Measurements from ENCODE around the gene CBR3. TPM values are rescaled to one million over a fixed set of nuclear protein-coding genes. Genes with fewer than 3 reads are reported as not detected.
A peak's percentile ranks its signal among the peaks of the same experiment; 100 is the strongest.

The CBR3 gene
- total and polyA plus RNA-seq, 11 donors, result 1.4 to 5.5 (median 2.9) TPM

- intact Hi-C loops (cut with DNase I), result loop anchor here in 6 of 10 donors (1.0 to 10.0 kb wide), 7 partner anchors 30 to 166 kb away; partner anchors contain the start of gene MORC3 (in 3 of the 6)
- 0 to 1% (median 0%) methylated on average over 8 to 43 of the region's 43 CpGs for WGBS, 4 donors
These were observed 21.5 kb downstream of the CBR3 start for GRCh38 chr21:36156339-36156814.

DNA sequence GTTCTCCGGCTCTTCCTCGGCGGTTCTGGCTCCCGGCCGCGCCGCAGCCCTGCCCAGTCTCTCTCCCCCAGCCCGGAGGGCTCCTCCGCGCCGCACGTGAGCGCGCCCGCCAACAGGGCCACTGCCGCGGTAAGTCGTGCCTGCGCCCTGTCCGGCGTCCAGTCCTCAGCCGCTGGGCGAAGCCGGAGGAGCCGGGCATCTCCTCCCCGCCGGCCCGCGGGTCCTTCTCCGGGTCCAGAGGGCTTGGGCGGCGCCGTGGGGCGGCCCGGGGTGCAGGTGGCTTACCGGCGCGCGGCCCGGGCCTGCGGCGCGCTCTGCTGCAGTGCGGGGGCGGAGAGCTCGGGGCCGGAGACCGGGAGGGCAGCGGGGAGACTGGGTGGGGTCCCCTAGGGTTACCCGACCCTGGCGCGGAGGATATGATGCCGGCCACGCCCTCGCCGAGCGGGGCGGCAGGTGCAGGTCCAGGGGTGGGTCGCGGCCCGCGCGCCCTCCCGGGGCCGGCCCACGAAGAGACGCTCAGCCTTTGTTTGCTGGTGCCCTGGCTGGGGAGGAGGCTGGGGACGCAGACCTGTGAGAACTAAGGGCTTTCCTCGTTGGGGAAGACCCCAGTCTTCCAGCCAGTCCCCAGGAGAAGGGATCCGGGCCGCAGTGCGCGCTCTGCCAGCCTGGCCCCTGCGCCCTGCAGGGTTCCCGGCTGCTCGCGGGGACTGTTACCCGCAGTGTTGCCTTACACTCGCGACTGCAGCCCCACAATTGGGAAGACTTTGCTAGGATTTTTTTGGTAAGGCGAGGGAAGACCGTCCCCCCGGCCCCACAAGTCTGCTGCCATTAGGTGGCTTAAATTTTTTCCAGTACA, 22.2 kb downstream of the CBR3 start, which contains the start of gene DOP1B:
TSS of gene DOP1B (plus strand) at position 10 of the 856 bp plus-strand sequence. CDS start 7,910 bp downstream, outside the sequence.
- peak within 1 kb of the TSS; percentile 71 to 94 (median 90) for H3K27ac ChIP-seq
- ATAC-seq (peak in 2 of 4 donors; percentile 19 to 33), DNase-seq (peak in 2 of 5 donors; percentile 54 to 64)
- H3K36me3 ChIP-seq, result no peaks in the 10 kb centered on the region
- peaks cover 0 to 5% (median 0%) of the 10 kb centered on the region in 12 donors for H3K9me3 ChIP-seq
- WGBS, 4 donors, result 0 to 2% (median 1%) methylated on average over 9 to 83 of the region's 83 CpGs
- peak within 1 kb of the TSS; percentile 87 to 99 (median 96) for H3K4me3 ChIP-seq
- intact Hi-C loops (cut with DNase I), result loop anchor here in 6 of 10 donors (1.0 to 10.0 kb wide), 7 partner anchors 30 to 165 kb away; partner anchors contain the start of gene MORC3 (in 3 of the 6)
- peaks cover 0 to 34% (median 13%) of the 10 kb centered on the region in 12 donors for H3K4me1 ChIP-seq
- no peaks in the 10 kb centered on the region for H3K27me3 ChIP-seq
- TF ChIP-seq CTCF (IDR thresholded peaks at IDR 0.05) (peak in 1 of 12 donors; percentile 10), POLR2A (IDR thresholded peaks at IDR 0.05) (peak in 1 of 2 donors; percentile 88)

More at GRCh38 chr21:36156339-36156814, 21.5 kb downstream of the CBR3 start:
- H3K4me1 ChIP-seq, result peaks cover 0 to 34% (median 13%) of the 10 kb centered on the region in 12 donors
- peak overlapping the region; percentile 71 to 94 (median 90) for H3K27ac ChIP-seq
- peak overlapping the region; percentile 87 to 99 (median 96) for H3K4me3 ChIP-seq
- TF ChIP-seq POLR2A (IDR thresholded peaks at IDR 0.05), result no peak
- no peak for TF ChIP-seq CTCF (IDR thresholded peaks at IDR 0.05)
- no peaks in the 10 kb centered on the region for H3K27me3 ChIP-seq
- H3K9me3 ChIP-seq, result peaks cover 0 to 5% (median 0%) of the 10 kb centered on the region in 12 donors
- ATAC-seq, result peak; percentile 95 to 98 (median 96)
- H3K36me3 ChIP-seq, result no peaks in the 10 kb centered on the region
- DNase-seq, result peak; percentile 99 to 100 (median 100)

- no peak for ATAC-seq
- Histone ChIP-seq H3K27me3 (no peaks in the 10 kb centered on the region), H3K9me3 (no peaks in the 10 kb centered on the region), H3K27ac (peak overlapping the region in 1 of 12 donors; percentile 24), H3K36me3 (no peaks in the 10 kb centered on the region), H3K4me1 (peaks cover 0 to 44% (median 20%) of the 10 kb centered on the region in 12 donors), H3K4me3 (no peak overlapping the region)
- no peak for TF ChIP-seq CTCF (IDR thresholded peaks at IDR 0.05)
- no peak for TF ChIP-seq POLR2A (IDR thresholded peaks at IDR 0.05)
- WGBS, 4 donors, result 78 to 90% (median 87%) methylated on average over 13 of the region's 13 CpGs
- intact Hi-C loops (cut with DNase I), result loop anchor here in 3 of 10 donors (5.0 to 10.0 kb wide), 3 partner anchors 45 to 163 kb away; partner anchors contain the start of gene MORC3 (in 1 of the 3)
- no peak for DNase-seq
These were observed 24.6 kb downstream of the CBR3 start for GRCh38 chr21:36159356-36159921.
